GM12865 (cell line): ENCODE measurements around the gene ENPP1.

ENCODE experiments used
- DNase-seq: peaks from one replicate; pipeline ENCODE4 v3.0.0; 2010; ENCODE audit warnings: low read depth
- H3K4me3 ChIP-seq: 2 replicates; pipeline ENCODE4 v1.5.1; 2011; ENCODE audit warnings: mild to moderate bottlenecking, low read depth, low read length, control low read depth
- CTCF ChIP-seq: IDR thresholded peaks from 2 replicates; pipeline ENCODE4 v1.5.1; 2011; ENCODE audit warnings: low read length, control low read depth, low read depth, inconsistent platforms; ENCODE audit not compliant: insufficient read depth; ENCODE audit errors: missing control alignments

The ENPP1 gene

DNA sequence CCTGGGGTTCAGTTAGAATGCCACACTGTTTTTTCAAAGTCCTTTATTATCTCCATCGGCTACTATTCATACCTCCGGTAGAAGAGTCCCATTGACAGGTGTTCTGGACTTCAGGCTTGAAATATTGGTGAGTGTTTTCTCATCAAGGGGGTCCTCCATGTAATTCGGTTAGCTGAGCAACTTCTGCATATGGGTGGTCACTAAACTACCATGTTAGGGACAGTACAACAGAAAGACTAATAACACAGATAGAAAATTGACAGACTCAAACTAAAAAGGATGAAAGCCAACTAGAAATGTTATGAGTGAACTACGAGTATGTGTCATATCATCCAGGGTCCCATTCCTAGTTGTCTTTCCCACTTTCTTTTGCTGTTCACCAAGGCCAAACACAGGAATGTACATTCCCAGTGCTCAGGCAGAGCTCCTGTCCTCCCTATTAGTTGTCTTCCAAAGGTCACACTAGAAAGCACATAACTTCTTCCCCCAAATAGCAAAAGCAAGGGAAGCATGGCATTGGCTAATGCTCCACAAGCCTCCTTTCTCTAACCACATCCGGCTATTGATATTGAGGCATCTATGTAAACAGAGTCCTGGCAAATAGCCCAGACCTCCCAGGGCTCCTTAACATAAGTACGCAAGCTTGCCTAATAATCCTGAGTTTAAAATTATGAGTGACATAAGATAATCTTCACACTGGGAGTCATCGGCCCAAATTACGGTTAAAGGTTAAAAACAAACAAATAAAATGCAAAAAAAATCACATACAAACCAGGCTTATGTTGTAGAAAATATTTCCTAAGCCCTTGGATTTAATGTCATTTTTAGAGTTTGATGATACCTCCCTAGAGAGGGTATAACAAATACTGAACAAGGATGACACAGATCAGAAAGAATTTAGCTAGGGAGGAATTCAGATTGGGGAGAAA is 130.1 kb downstream of the ENPP1 start:
- TF ChIP-seq CTCF = no peak
- no peak for DNase-seq
- no peak overlapping the region for H3K4me3 ChIP-seq
